Epidermal melanocyte (primary cell): Measurements from ENCODE around the gene RIC1.
"Not testable (repeated sequence)": the region's sequence is repeated elsewhere in the genome, so short reads cannot be mapped to it uniquely, and the experiment has no call there.

Source experiments
- DNase-seq: peaks from one replicate; pipeline ENCODE4 v3.0.0; 2011; ENCODE audit warnings: low spot score; ENCODE audit not compliant: insufficient read length

Gene RIC1

GRCh38 chr9:5720151-5720550 lies 91.2 kb downstream of the RIC1 start:
- DNase-seq, result no peak

DNA sequence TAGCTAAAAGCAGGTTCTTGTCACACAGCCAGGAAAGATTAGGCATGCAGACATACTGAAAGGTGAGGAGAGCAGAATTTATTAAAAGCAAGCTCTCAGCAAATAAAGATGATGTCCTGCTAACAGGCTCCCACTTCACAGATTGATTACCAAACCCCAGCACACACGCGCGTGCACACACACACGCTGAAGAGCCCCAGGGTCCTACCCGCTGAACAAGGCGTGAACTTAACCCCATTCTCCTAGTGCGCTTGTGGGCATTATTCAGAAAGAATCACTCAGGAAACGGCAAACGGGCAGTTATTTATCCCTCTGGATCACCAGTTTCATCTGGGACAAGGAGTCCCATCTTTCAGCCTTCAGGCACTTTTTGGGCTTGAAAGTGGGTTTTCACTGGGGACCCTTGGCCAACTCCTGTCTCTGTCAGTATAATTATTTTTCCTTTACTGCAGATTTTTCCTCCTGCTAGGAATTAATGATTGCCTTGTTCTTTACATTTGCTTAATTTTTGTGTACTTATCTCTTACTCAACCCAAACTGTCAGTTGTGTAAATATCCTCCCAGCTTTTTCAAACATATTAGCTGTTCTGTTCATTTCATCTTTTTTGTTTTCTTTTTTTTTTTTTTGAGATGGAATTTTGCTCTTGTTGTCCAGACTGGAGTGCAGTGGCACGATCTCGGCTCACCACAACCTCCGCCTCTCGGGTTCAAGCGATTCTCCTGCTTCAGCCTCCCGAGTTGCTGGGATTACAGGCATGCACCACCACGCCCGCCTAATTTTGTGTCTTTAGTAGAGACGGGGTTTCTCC lies 92.6 kb downstream of the RIC1 start:
- DNase-seq, result no peak

DNA sequence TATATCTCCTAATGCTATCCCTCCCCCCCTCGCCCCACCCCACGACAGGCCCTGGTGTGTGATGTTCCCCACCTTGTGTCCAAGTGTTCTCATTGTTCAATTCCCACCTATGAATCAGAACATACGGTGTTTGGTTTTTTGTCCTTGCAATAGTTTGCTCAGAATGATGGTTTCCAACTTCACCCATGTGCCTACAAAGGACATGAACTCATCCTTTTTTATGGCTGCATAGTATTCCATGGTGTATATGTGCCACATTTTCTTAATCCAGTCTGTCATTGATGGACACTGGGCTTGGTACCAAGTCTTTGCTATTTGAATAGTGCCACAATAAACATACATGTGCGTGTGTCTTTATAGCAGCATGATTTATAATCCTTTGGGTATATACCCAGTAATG lies 93.8 kb downstream of the RIC1 start:
- not testable (repeated sequence) for DNase-seq

DNA sequence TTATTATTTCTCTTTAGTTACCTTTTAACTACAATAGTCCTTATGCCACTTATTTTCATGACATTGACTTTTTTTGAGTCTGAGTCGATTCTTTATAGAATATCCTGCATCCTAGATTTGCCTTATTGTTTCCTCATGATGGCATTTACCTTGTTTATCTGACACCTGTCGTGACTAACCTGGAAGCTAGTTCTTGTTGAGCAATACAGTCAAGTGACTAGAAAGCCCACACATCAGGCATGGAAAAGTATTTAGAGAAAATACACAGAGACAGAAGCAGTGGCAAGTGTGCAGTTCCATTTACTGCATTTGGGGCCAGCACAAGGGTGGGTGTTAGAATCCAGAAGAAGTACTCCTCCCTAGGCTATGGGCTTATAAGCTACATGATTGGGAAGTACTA lies 106.2 kb downstream of the RIC1 start:
- DNase-seq, result no peak

- no peak for DNase-seq
Measured at GRCh38 chr9:5736563-5737346, 107.8 kb downstream of the RIC1 start.

GRCh38 chr9:5743109-5743508 lies 114.2 kb downstream of the RIC1 start:
- no peak for DNase-seq

- no peak for DNase-seq
Measured at GRCh38 chr9:5748438-5748837, 119.5 kb downstream of the RIC1 start.

GRCh38 chr9:5749306-5749705 lies 120.4 kb downstream of the RIC1 start:
- no peak for DNase-seq

- DNase-seq, result no peak
Measured at GRCh38 chr9:5750569-5750968, 121.7 kb downstream of the RIC1 start.

GRCh38 chr9:5756633-5757032 lies 127.7 kb downstream of the RIC1 start:
- no peak for DNase-seq

DNA sequence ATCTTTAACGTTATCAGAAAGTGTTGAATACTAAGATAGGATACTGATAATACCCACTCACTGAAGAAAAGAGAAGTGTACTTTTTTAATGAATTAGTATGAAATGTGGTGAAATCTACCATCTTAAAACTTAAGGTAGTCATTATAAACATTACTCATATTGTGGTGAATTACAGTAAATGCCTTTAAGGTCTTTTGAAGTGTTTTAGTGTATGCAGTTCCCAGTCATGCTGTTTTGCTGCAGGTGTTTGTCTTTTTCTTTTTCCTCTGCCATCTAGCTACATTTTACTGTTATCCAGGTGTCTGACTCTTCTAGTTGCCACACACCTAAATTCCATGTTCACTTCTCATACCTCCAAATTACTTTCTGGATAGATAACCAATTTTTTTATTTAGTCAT lies 131.4 kb downstream of the RIC1 start:
- no peak for DNase-seq

DNA sequence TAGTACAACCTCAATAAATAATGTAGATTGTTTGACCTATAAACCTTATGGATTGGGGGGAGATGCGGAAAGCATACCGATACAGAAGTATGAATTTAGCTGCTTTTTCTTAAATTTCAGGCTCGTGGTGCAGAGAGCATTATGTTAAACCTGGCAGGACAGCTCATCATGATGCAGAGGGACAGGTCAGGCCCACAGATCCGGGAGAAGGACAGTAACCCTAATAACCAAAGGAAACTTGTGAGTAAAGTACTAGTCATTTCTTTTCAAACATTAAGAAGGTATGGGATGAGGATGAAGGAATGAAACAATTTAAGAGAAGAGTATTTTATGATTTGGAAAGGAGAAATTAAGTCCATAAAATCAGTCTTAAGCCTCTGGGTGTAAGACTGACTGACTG lies 133.5 kb downstream of the RIC1 start:
- DNase-seq, result no peak

DNA sequence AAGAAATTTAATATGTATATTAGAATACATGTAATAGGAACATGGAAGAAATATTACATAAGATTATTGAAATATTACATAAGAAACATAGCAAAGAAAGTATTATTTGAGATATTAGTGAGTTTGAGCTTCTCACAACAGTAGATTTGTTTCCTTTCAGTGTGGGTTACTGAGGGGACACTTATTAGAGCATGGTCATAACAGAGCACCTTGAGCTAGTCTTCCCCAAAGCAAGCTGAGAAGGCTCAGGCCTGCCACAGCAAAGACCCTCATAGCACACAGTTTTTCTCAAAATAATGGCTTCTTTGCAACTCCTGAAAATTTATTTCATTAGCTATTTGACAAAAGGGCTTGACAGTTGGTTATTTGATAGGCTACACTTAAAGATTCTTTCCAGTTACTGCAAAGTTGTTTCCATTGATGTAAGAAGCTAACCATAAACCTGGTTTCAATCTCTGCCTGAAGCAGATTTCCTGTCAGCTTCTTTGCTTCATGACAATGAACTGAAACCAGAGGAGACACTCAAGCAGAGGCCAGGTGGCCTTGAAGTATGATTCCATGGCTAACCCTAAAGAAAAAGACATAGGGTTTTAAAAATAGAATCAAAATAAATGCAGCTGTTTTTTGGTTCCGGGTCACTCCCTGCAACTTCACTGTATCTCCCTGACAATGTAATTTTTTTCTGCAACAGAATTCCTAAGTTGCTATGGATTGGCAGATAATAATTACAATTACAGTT lies 135.4 kb downstream of the RIC1 start:
- no peak for DNase-seq

DNA sequence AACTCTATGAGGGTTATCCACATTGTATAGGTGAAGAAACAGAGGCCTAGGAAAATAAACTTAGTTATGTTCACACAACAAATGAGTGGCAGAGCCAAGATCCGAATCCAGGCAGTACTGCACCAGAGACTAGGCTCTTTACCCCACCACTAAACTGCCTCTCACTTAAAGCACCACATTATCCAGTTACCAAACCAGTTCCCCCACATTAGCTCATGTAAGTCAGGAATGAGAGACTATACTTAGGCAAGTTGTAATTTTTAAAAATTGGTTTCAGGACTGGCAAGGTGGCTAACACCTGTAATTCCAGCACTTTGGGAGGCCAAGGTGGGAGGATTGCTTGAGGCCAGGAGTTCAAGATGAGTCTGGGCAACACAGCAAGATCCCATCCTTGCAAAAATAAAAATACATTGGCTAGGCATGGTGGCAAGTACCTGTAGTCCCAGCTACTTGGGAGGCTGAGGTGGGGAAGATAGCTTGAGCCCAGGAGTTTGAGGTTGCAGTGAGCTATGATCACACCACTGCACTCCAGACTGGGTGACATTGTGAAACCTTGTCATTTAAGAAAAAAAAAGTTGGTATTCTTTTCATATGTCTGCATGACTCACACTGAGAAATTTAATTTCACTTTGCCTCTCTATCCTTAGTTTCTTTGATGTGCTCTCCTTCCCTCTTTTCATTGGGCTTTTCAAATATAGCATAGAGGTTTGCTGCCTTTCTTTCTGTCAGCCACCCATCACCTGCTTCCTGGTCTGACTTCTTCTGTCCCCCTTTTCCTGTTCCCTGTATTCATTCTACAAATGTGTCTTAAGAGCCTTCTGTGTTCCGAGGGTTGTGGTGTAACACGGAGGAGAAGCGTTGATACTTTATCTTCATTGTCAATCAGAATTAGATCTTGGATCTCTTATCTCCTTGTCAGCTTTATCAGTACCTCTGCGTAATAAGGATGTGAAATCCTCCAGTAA lies 139.3 kb downstream of the RIC1 start:
- no peak for DNase-seq

GRCh38 chr9:5773324-5773999 lies 144.6 kb downstream of the RIC1 start:
- no peak for DNase-seq

GRCh38 chr9:5778805-5779204 lies 149.9 kb downstream of the RIC1 start:
- DNase-seq, result no peak

GRCh38 chr9:5779705-5780218 lies 150.9 kb downstream of the RIC1 start:
- DNase-seq, result not testable (repeated sequence)

DNA sequence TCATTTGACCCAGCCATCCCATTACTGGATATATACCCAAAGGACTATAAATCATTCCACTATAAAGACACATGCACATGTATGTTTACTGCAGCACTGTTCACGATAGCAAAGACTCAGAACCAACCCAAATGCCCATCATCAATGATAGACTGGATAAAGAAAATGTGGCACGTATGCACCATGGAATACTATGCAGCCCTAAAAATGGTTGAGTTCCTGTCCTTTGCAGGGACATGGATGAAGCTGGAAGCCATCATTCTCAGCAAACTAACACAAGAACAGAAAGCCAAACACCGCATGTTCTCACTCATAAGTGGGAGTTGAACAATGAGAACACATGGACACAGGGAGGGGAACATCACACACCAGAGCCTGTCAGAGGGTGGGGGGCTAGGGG lies 154.5 kb downstream of the RIC1 start:
- DNase-seq, result not testable (repeated sequence)

- no peak for DNase-seq
Measured at GRCh38 chr9:5783982-5784381, 155.1 kb downstream of the RIC1 start.
